SK-N-SH (cell line): ENCODE results near the gene DYNC1LI2.

Experiments
- CHD2 ChIP-seq: fragments of 150-350 bp; IDR thresholded peaks from 2 replicates; pipeline ENCODE4 v1.6.1; 2018; ENCODE audit warnings: low read length; ENCODE audit not compliant: partially characterized antibody
- EP300 ChIP-seq, 2 experiments: IDR thresholded peaks; 2 replicates each; pipeline versions ENCODE4 v1.4.0 to v1.6.1; 2012; ENCODE audit warnings: borderline replicate concordance in 1 of 2, low read depth in 1 of 2, low read length in 1 of 2
- EZH2phosphoT487 ChIP-seq: fragments of 200-600 bp; sonication (generic); IDR thresholded peaks from 2 replicates; pipeline ENCODE4 v1.6.1; 2017; ENCODE audit warnings: low read depth, mixed run types, mild to moderate bottlenecking, antibody characterized with exemption, moderate library complexity, borderline replicate concordance
- NRF1 ChIP-seq: IDR thresholded peaks from 2 replicates; pipeline ENCODE4 v1.6.1; 2012; ENCODE audit warnings: low read depth, mild to moderate bottlenecking, low read length
- PBX3 ChIP-seq: IDR thresholded peaks from 2 replicates; pipeline ENCODE4; 2012
- POLR2AphosphoS5 ChIP-seq: IDR thresholded peaks from 2 replicates; pipeline ENCODE4 v1.6.1; 2012; ENCODE audit warnings: low read depth, low read length
- RAD21 ChIP-seq: IDR thresholded peaks from 2 replicates; pipeline ENCODE4 v1.6.1; 2012; ENCODE audit warnings: mild to moderate bottlenecking, low read length
- RXRA ChIP-seq: IDR thresholded peaks from 2 replicates; pipeline ENCODE4 v1.4.0; 2012; ENCODE audit warnings: low read depth, mild to moderate bottlenecking, borderline replicate concordance
- TAF1 ChIP-seq: IDR thresholded peaks from 2 replicates; pipeline ENCODE4 v1.6.1; 2012; ENCODE audit warnings: low read depth, mild to moderate bottlenecking, low read length, moderate library complexity, borderline replicate concordance
- TEAD4 ChIP-seq: IDR thresholded peaks from 2 replicates; pipeline ENCODE4 v1.4.0; 2012; ENCODE audit warnings: mild to moderate bottlenecking, borderline replicate concordance; ENCODE audit not compliant: insufficient read depth
- USF2 ChIP-seq: fragments of 150-350 bp; IDR thresholded peaks from 2 replicates; pipeline ENCODE4 v1.6.1; 2017; ENCODE audit warnings: antibody characterized with exemption, low read length, low read depth, borderline replicate concordance
- TF ChIP-seq, protein P1 (sequence below): fragments of 200-600 bp; sonication (generic); IDR thresholded peaks from 2 replicates; pipeline ENCODE4 v1.6.1; 2017; ENCODE audit warnings: antibody characterized with exemption, mild to moderate bottlenecking, moderate library complexity
- TF ChIP-seq, protein P2 (sequence below): IDR thresholded peaks from 2 replicates; pipeline ENCODE4 v1.4.0; 2012; ENCODE audit warnings: low read depth, borderline replicate concordance

GRCh38 chr16:66712512-66712911 lies 38.9 kb downstream of the DYNC1LI2 start:
- TF ChIP-seq, protein P1, sequence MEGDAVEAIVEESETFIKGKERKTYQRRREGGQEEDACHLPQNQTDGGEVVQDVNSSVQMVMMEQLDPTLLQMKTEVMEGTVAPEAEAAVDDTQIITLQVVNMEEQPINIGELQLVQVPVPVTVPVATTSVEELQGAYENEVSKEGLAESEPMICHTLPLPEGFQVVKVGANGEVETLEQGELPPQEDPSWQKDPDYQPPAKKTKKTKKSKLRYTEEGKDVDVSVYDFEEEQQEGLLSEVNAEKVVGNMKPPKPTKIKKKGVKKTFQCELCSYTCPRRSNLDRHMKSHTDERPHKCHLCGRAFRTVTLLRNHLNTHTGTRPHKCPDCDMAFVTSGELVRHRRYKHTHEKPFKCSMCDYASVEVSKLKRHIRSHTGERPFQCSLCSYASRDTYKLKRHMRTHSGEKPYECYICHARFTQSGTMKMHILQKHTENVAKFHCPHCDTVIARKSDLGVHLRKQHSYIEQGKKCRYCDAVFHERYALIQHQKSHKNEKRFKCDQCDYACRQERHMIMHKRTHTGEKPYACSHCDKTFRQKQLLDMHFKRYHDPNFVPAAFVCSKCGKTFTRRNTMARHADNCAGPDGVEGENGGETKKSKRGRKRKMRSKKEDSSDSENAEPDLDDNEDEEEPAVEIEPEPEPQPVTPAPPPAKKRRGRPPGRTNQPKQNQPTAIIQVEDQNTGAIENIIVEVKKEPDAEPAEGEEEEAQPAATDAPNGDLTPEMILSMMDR, result no peak
- TF ChIP-seq PBX3 (no peak), RXRA (no peak), POLR2AphosphoS5 (no peak), TAF1 (no peak), RAD21 (no peak), EZH2phosphoT487 (no peak), EP300 (IDR thresholded peaks at IDR 0.05; ENCODE audit: borderline replicate concordance in 1 of 2, low read depth in 1 of 2, low read length in 1 of 2) (no peak), TEAD4 (no peak), USF2 (no peak), CHD2 (no peak), NRF1 (no peak)
- TF ChIP-seq, protein P2, sequence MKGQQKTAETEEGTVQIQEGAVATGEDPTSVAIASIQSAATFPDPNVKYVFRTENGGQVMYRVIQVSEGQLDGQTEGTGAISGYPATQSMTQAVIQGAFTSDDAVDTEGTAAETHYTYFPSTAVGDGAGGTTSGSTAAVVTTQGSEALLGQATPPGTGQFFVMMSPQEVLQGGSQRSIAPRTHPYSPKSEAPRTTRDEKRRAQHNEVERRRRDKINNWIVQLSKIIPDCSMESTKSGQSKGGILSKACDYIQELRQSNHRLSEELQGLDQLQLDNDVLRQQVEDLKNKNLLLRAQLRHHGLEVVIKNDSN, result no peak
